Osteocyte (in vitro differentiated cells): ENCODE results near the gene MEIG1. TPM values are rescaled to one million over a fixed set of nuclear protein-coding genes. Genes with fewer than 3 reads are reported as not detected.
"Not testable (repeated sequence)": the region's sequence is repeated elsewhere in the genome, so short reads cannot be mapped to it uniquely, and the experiment has no call there.

ENCODE experiments used
- DNase-seq: peaks from one replicate; pipeline ENCODE4 v3.0.0; 2021; ENCODE audit warnings: mixed read lengths; ENCODE audit not compliant: unreplicated experiment; ENCODE audit errors: extremely low spot score
- H3K27ac Mint-ChIP-seq: one replicate; pipeline ENCODE4 v1.8.0; 2021; ENCODE audit warnings: mild to moderate bottlenecking, mixed read lengths; ENCODE audit not compliant: unreplicated experiment
- H3K27me3 Mint-ChIP-seq: one replicate; pipeline ENCODE4 v1.8.0; 2021; ENCODE audit warnings: mixed read lengths; ENCODE audit not compliant: unreplicated experiment
- H3K36me3 Mint-ChIP-seq: one replicate; pipeline ENCODE4 v1.8.0; 2021; ENCODE audit warnings: mixed read lengths; ENCODE audit not compliant: unreplicated experiment
- H3K4me1 Mint-ChIP-seq: one replicate; pipeline ENCODE4 v1.8.0; 2021; ENCODE audit warnings: mixed read lengths; ENCODE audit not compliant: unreplicated experiment
- H3K4me3 Mint-ChIP-seq: one replicate; pipeline ENCODE4 v1.8.0; 2021; ENCODE audit warnings: mild to moderate bottlenecking, moderate library complexity, mixed read lengths; ENCODE audit not compliant: unreplicated experiment
- H3K9me3 Mint-ChIP-seq: one replicate; pipeline ENCODE4 v1.8.0; 2021; ENCODE audit warnings: mixed read lengths; ENCODE audit not compliant: unreplicated experiment
- total RNA-seq: library from RNA; stranded (reverse); gene quantifications from 2 replicates; pipeline ENCODE4 v1.2.1, GENCODE V29; 2021
- TF ChIP-seq, protein P1 (sequence below): fragments of 200-600 bp; sonication (generic); IDR thresholded peaks from 2 replicates; pipeline ENCODE4 v1.5.0; 2021; ENCODE audit warnings: antibody characterized with exemption, mild to moderate bottlenecking, moderate library complexity

Gene MEIG1
- total RNA-seq, 1 donor from 2014 or later, result 1.0 TPM

DNA sequence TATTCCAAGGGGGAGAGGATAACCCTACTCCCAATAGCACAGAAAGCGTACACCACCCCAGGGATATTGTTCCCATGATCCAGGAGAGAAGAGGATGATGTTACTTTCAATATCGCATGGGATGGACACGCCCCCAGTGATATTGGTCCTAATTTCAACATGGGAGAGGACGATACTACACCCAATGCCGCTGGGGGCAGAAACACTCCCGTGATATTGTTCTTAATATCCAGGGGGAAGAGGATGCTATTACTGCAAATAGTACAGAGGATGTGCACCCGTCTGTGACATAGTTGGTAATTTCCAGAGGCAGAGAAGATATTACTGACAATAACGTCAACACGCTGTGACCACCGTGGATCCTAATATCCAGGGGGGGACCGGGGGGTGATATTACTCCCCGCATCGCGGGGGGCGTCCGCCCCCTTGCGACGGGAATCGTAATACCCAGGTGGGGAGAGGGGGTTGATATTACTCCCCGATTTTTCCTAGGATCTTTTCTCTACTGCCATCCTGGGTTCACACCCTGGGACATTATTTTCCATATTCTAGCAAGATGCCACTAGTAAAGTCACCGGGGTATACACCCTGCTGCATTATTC is 16.6 kb downstream of the MEIG1 start:
- Mint-ChIP-seq H3K4me3 (no peak overlapping the region), H3K27me3 (peaks cover 18% of the 10 kb centered on the region), H3K27ac (no peak overlapping the region), H3K9me3 (no peaks in the 10 kb centered on the region), H3K36me3 (no peaks in the 10 kb centered on the region), H3K4me1 (peaks cover 2% of the 10 kb centered on the region)
- no peak for DNase-seq
- TF ChIP-seq, protein P1, sequence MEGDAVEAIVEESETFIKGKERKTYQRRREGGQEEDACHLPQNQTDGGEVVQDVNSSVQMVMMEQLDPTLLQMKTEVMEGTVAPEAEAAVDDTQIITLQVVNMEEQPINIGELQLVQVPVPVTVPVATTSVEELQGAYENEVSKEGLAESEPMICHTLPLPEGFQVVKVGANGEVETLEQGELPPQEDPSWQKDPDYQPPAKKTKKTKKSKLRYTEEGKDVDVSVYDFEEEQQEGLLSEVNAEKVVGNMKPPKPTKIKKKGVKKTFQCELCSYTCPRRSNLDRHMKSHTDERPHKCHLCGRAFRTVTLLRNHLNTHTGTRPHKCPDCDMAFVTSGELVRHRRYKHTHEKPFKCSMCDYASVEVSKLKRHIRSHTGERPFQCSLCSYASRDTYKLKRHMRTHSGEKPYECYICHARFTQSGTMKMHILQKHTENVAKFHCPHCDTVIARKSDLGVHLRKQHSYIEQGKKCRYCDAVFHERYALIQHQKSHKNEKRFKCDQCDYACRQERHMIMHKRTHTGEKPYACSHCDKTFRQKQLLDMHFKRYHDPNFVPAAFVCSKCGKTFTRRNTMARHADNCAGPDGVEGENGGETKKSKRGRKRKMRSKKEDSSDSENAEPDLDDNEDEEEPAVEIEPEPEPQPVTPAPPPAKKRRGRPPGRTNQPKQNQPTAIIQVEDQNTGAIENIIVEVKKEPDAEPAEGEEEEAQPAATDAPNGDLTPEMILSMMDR, result peak; percentile 21

DNA sequence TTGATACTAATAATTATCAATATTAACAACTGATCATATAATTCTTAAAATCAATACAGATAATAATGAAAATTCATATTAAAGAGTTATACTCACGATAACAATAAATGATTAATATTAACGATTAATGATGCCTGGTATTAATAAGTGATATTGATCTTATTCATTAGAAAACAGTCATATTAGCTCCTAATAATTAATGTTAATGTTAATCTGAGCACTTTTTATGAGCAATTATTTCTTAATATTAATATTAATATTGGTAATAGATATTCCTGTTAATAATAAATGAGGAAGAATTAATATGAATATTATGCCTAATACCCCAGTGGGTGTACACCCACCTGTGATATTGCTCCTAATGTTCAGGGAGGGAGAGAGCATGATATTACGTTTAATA is 23.6 kb downstream of the MEIG1 start:
- peaks cover 10% of the 10 kb centered on the region for H3K27me3 Mint-ChIP-seq
- no peak overlapping the region for H3K27ac Mint-ChIP-seq
- H3K4me1 Mint-ChIP-seq, result no peaks in the 10 kb centered on the region
- no peak for DNase-seq
- no peaks in the 10 kb centered on the region for H3K9me3 Mint-ChIP-seq
- no peak overlapping the region for H3K4me3 Mint-ChIP-seq
- no peaks in the 10 kb centered on the region for H3K36me3 Mint-ChIP-seq
- TF ChIP-seq, protein P1, result no peak

DNA sequence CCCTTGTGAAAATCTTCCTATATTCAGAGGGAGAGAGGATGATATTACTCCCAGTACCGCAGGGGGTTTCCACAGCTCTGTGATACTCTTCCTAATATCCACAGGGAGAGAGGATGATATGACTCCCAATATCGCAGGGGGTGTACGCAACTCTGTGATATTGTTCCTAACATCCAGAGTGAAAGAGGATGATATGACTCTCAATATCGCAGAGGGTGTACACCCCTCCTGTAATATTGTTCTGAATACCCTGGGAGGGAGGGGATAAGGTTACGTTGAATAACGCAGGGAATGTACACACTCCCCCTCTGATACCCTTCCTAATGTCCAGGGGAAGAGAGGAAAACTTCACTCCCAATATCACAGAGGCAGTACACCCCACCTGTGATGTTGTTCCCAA is 30.4 kb downstream of the MEIG1 start:
- H3K36me3 Mint-ChIP-seq, H3K4me3 Mint-ChIP-seq, DNase-seq, H3K27ac Mint-ChIP-seq, H3K4me1 Mint-ChIP-seq, H3K9me3 Mint-ChIP-seq: not testable (repeated sequence)
- H3K27me3 Mint-ChIP-seq, result peaks cover 24% of the 10 kb centered on the region

DNA sequence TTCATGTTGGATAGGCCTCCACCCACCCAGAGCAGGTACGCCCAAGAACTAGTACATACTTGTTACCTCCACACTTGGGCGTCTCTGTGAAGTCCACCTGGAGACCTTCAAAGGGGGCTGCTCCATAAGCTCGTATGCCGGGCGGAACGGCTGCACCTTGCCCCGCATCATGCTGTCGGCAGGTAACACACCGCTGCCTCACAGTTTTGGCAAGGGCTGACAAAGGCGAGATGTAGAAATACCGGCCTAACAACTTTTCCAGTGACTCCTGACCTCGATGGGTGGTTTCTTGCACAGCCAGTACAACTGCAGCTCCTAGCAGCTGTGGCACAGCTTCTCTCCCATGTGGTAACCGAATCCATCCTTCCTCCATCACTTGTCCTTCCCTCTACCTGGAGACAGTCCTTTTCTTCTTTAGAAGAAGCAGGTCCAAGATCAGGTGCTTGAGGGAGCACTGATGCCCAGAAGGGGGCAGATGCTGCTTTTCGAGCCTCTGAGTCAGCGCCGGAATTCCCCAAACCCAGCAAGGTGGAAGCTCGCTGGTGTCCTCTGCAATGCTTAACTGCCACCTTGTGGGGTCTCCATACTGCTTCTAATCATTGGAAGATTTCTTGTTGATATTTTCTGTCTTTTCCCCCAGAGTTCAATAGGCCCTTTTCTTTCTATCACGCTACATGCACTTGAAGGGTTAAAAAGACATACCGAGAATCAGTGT is 32.0 kb downstream of the MEIG1 start:
- TF ChIP-seq, protein P1, result peak; percentile 61
- H3K4me3 Mint-ChIP-seq, H3K4me1 Mint-ChIP-seq, H3K36me3 Mint-ChIP-seq, H3K9me3 Mint-ChIP-seq, H3K27ac Mint-ChIP-seq, DNase-seq: not testable (repeated sequence)
- peaks cover 21% of the 10 kb centered on the region for H3K27me3 Mint-ChIP-seq

DNA sequence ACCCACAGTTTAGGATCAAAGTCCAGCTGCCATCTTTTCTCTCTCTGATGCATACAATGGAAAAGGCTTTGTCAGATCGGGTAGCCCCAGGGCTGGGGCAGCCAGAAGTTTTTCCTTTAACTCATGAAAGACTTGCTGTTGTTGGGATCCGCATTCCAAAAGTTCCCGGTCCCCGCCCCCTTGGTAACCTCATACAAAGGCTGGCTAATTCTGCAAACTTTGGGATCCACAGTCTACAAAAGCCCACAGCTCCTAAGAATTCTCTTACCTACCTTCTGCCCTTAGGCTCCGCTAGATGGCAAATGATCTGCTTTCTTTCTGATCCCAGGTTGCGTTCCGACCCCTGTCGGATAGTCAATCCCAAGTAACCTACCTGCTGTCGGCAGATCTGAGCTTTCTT is 33.1 kb downstream of the MEIG1 start:
- H3K36me3 Mint-ChIP-seq, DNase-seq: not testable (repeated sequence)

DNA sequence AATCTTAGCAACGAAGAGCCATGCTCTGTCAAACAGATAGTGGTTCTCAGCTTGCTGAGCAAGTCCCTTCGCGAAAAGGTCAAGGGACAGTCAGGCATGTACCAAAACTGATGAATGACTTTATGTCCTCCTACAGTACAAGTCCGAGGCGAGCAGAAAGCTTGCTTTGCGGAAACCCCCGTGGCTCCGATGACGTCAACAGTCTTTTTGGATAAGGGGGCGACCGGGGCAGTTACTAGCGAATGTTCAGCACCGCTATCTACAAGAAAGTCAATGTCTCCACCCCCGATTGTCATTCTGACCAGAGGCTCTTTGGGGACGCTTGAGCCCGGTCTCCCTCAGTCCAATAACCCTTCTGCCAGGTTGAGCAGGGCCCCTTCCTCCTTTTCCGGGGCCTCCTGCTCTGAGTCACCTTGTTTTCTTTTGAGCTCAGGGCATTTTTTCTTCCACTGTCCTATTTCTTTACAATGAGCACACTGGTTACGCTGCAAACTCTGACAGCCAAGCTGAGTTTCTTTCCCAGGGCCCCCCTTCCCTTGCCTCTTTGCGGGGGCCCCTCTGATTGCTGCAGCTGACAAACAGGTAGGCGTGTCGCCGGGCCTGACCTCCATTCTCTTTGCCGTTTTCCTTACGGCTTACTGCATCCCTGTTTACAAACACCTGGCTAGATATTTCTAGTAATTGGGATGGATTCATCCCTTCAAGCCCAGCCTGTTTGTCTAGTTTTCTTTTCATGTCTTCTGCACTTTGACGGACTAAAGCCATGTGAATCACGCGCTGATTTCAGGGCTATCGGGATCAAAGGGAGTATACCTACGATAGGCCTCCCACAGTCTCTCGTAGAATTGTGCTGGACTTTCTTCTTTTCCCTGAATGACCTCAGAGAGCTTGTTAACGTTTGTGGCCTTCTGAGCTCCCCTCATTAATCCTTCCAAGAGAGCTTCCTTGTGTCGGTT is 34.6 kb downstream of the MEIG1 start:
- H3K27ac Mint-ChIP-seq, H3K4me1 Mint-ChIP-seq, H3K36me3 Mint-ChIP-seq, DNase-seq, H3K4me3 Mint-ChIP-seq, H3K9me3 Mint-ChIP-seq: not testable (repeated sequence)
- peaks cover 14% of the 10 kb centered on the region for H3K27me3 Mint-ChIP-seq

More for the DNA sequence above, 33.1 kb downstream of the MEIG1 start:
- H3K27ac Mint-ChIP-seq, H3K4me3 Mint-ChIP-seq, H3K9me3 Mint-ChIP-seq, H3K4me1 Mint-ChIP-seq: not testable (repeated sequence)
- peaks cover 14% of the 10 kb centered on the region for H3K27me3 Mint-ChIP-seq
